Right cardiac atrium (tissue), 5 donors: ENCODE measurements around the gene CDC14B. TPM values are rescaled to one million over a fixed set of nuclear protein-coding genes. Genes with fewer than 3 reads are reported as not detected.

ENCODE experiments used
- ATAC-seq, 2 donors: fragments of 200-7000 bp; cut with Tn5 transposase; one replicate each; pipeline versions ENCODE4 v1.8.0 to v1.9.1; 2020; ENCODE audit warnings: moderate library complexity in 2 of 2, mild to moderate bottlenecking in 1 of 2
- DNase-seq, 3 donors: peaks; one replicate each; pipeline ENCODE4 v3.0.0-alpha.2; 2020
- H3K27ac ChIP-seq: one replicate; pipeline ENCODE4 v1.5.1; 2013; ENCODE audit warnings: mild to moderate bottlenecking, low read length, control low read depth, moderate library complexity
- H3K27me3 ChIP-seq: one replicate; pipeline ENCODE4 v1.6.1; 2013; ENCODE audit not compliant: control insufficient read depth, insufficient read depth
- H3K4me1 ChIP-seq: one replicate; pipeline ENCODE4 v1.6.1; 2013; ENCODE audit warnings: low read length; ENCODE audit not compliant: control insufficient read depth, insufficient read depth
- H3K4me3 ChIP-seq: one replicate; pipeline ENCODE4 v1.5.1; 2013; ENCODE audit warnings: low read length, control low read depth
- H3K9me3 ChIP-seq: one replicate; pipeline ENCODE4 v1.6.1; 2013; ENCODE audit warnings: low read length; ENCODE audit not compliant: control insufficient read depth
- WGBS: extraction: QIAGEN DNeasy Blood & Tissue Kit; methylation state at CpG from one replicate; pipeline ENCODE4 v1.1.7; 2013; 5-methylcytosine and 5-hydroxymethylcytosine counted together
- intact Hi-C, 4 donors: fragments of 100-400 bp; cut with DNase I; formaldehyde crosslinking; loops; one replicate each; pipeline versions ENCODE4 v1.11.0 to v1.14.0; 2022 to 2023
- polyA plus RNA-seq: library from polyadenylated mRNA; stranded (reverse); fragments of 200-250 nt; gene quantifications from one replicate; pipeline ENCODE4 v1.2.3, GENCODE V29; 2013
- total RNA-seq, 4 donors: library from RNA; stranded (reverse); fragmentation: NEBNext Ultra II Directional; extraction: Animal tissue kit (Norgen Biotek cat#: 25700); gene quantifications; one replicate each; pipeline ENCODE4 v1.2.1, GENCODE V29; 2021
- donor health status: healthy with polysubstance abuse.
- donor health status: DM: no; HTN: yes; CAD: no.
- donor health status: DM: no; HTN: no; CAD: no.
- donor health status: DM: no; HTN: yes; CAD: no; lungs with severe emphysema.
- donor health status: DM: yes; HTN: yes; CAD: no.

The CDC14B gene
- total and polyA plus RNA-seq, 5 donors: 5.9 to 15.7 (median 15.3) TPM

- no peaks in the 10 kb centered on the region for H3K4me1 ChIP-seq
- H3K9me3 ChIP-seq: no peaks in the 10 kb centered on the region
- DNase-seq: no peak
- WGBS: 97% methylated on average over 7 of the region's 7 CpGs
- H3K4me3 ChIP-seq: no peak overlapping the region
- intact Hi-C loops: loop anchor here in 1 of 4 donors (10.0 kb wide), 1 partner anchor 105 kb away; no protein-coding TSS in a partner anchor
- H3K27me3 ChIP-seq: no peaks in the 10 kb centered on the region
- no peak overlapping the region for H3K27ac ChIP-seq
- no peak for ATAC-seq
These were observed 160.2 kb downstream of the CDC14B start for GRCh38 chr9:96459268-96460007.

DNA sequence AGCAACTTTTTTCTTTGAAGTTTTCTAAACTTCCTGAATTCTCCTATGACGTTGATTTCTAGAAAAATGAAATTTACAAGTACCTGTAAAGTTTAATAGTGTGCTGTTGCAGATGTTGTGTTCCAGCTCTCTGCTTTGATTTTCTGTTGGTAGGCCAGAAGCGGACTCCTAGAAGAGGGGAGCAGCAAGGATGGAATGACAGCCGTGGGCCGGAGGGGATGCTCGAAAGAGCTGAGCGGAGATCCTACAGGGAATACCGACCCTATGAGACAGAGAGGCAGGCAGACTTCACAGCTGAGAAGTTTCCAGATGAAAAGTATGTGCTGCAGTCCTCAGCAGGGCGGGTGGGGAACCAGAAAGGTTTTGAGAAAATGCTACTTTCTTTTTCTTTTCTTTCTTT, 161.4 kb downstream of the CDC14B start:
- H3K27ac ChIP-seq: no peak overlapping the region
- ATAC-seq: no peak
- intact Hi-C loops: loop anchor here in 1 of 4 donors (10.0 kb wide), 1 partner anchor 107 kb away; no protein-coding TSS in a partner anchor
- no peak for DNase-seq
- H3K9me3 ChIP-seq: no peaks in the 10 kb centered on the region
- no peaks in the 10 kb centered on the region for H3K4me1 ChIP-seq
- H3K27me3 ChIP-seq: no peaks in the 10 kb centered on the region
- 91% methylated on average over 8 of the region's 8 CpGs for WGBS
- no peak overlapping the region for H3K4me3 ChIP-seq

GRCh38 chr9:96457266-96457665, 162.4 kb downstream of the CDC14B start:
- intact Hi-C loops: loop anchor here in 1 of 4 donors (10.0 kb wide), 1 partner anchor 108 kb away; no protein-coding TSS in a partner anchor
- DNase-seq (no peak), ATAC-seq (no peak)
- no peak overlapping the region for H3K27ac ChIP-seq
- no peaks in the 10 kb centered on the region for H3K27me3 ChIP-seq
- no peak overlapping the region for H3K4me3 ChIP-seq
- H3K9me3 ChIP-seq: no peaks in the 10 kb centered on the region
- WGBS: 89% methylated on average over 4 of the region's 4 CpGs
- no peaks in the 10 kb centered on the region for H3K4me1 ChIP-seq

- no peak overlapping the region for H3K27ac ChIP-seq
- ATAC-seq (no peak), DNase-seq (no peak)
- WGBS: 42% methylated on average over 2 of the region's 2 CpGs
- no peaks in the 10 kb centered on the region for H3K27me3 ChIP-seq
- no peak overlapping the region for H3K4me3 ChIP-seq
- H3K4me1 ChIP-seq: no peaks in the 10 kb centered on the region
- intact Hi-C loops: loop anchor here in 1 of 4 donors (10.0 kb wide), 1 partner anchor 111 kb away; no protein-coding TSS in a partner anchor
- H3K9me3 ChIP-seq: no peaks in the 10 kb centered on the region
These were observed 166.0 kb downstream of the CDC14B start for GRCh38 chr9:96453625-96454024.

DNA sequence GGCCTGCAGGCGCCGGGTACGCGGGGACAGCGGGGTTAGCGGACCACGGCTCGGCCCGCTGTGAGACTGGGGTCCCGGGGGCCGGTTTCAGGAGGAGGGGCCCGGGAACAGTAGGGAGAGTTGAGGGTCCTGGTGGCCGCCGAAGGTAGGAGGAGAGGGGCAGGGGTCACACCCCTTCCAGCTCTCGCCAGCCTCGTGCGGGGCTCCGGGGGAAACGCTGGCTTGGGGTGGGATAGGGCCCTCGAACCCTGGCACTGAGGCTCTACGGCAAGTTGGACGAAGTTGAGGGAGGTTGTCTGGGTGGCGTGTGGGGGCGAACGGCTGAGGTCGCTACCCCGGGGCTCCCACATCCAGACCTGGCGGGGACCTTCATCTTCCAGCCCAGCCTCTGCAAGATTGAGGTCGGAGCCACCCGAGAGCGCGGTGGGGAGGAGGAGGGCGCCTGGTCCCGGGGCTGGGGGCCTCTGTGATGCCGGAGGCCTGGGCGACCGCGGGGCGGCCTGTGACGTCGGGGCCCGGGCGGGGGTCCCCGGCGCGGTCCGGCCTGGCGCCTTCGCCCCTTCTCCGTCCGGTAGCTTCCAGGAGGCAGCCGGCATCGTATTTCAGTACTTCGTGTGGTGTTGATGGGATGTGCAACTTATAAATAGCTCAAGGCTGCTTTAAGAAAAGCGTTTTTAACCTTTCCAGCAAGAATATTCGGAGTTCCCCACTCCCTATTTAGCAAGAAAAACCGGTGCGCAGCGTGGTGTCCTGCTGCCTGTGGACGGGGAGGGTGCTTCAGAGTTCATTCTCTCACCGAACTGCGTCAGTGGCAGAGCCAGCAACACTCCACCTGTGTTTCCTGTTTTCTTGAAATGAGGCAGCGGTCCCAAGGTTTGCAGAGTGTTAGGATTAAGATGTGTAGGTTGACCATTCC, 168.8 kb downstream of the CDC14B start:
- peak overlapping the region; percentile 70 for H3K4me3 ChIP-seq
- H3K27ac ChIP-seq: peak overlapping the region; percentile 89
- intact Hi-C loops: loop anchor here in 2 of 4 donors (2.0 to 10.0 kb wide), 2 partner anchors 32 to 114 kb away; partner anchors contain the start of gene ZNF367 (in 1 of the 2)
- DNase-seq: peak; percentile 29 to 66 (median 59)
- ATAC-seq: peak in 1 of 2 donors; percentile 2
- 1% methylated on average over 63 of the region's 63 CpGs for WGBS
- H3K27me3 ChIP-seq: no peaks in the 10 kb centered on the region
- H3K9me3 ChIP-seq: no peaks in the 10 kb centered on the region
- H3K4me1 ChIP-seq: no peaks in the 10 kb centered on the region

Other genes starting within 250 kb of the CDC14B start
- gene SLC35D2, start 236.1 kb downstream of the CDC14B start, total RNA-seq: 10 to 100 TPM; 13.0 to 17.9 (median 15.2) TPM
- gene SLC35D2, start 236.1 kb downstream of the CDC14B start, polyA plus RNA-seq: 10.5 TPM
- gene ZNF367, start 201.5 kb downstream of the CDC14B start, total RNA-seq: 1 to 10 TPM; 1.3 to 1.7 (median 1.5) TPM
- 0.86 TPM for gene ZNF367, start 201.5 kb downstream of the CDC14B start, polyA plus RNA-seq
- 10 to 100 TPM; 17.1 to 21.7 (median 18.5) TPM for gene HABP4, start 169.7 kb downstream of the CDC14B start, total RNA-seq
- 19.6 TPM for gene HABP4, start 169.7 kb downstream of the CDC14B start, polyA plus RNA-seq
- 10 to 100 TPM; 12.0 to 27.3 (median 15.9) TPM for gene PRXL2C, start 35.5 kb upstream of the CDC14B start, total RNA-seq
- gene PRXL2C, start 35.5 kb upstream of the CDC14B start, polyA plus RNA-seq: 10.6 TPM
- gene ZNF510, start 158.2 kb upstream of the CDC14B start, total RNA-seq: 10 to 100 TPM in 3 of 4 donors, 1 to 10 TPM in 1; 9.5 to 11.6 (median 10.1) TPM
- gene ZNF510, start 158.2 kb upstream of the CDC14B start, polyA plus RNA-seq: 3.2 TPM
- 1 to 10 TPM; 2.9 to 4.3 (median 3.9) TPM for gene ZNF782, start 234.7 kb upstream of the CDC14B start, total RNA-seq
- gene ZNF782, start 234.7 kb upstream of the CDC14B start, polyA plus RNA-seq: 1.1 TPM